ENCODE results near the gene DMRT3. TPM values are rescaled to one million over a fixed set of nuclear protein-coding genes. Genes with fewer than 3 reads are reported as not detected.
A peak's percentile ranks its signal among the peaks of the same experiment; 100 is the strongest.

DMRT3 gene
- polyA plus RNA-seq, 1 donor from 2014 or later: not detected

- H3K9ac ChIP-seq (ENCODE audit: low read length): no peak overlapping the region
- TF ChIP-seq POLR2AphosphoS5 (IDR thresholded peaks at IDR 0.05) (no peak), RAD21 (conservative IDR thresholded peaks at IDR 0.05) (peak; percentile 10)
- TF ChIP-seq, protein P1, sequence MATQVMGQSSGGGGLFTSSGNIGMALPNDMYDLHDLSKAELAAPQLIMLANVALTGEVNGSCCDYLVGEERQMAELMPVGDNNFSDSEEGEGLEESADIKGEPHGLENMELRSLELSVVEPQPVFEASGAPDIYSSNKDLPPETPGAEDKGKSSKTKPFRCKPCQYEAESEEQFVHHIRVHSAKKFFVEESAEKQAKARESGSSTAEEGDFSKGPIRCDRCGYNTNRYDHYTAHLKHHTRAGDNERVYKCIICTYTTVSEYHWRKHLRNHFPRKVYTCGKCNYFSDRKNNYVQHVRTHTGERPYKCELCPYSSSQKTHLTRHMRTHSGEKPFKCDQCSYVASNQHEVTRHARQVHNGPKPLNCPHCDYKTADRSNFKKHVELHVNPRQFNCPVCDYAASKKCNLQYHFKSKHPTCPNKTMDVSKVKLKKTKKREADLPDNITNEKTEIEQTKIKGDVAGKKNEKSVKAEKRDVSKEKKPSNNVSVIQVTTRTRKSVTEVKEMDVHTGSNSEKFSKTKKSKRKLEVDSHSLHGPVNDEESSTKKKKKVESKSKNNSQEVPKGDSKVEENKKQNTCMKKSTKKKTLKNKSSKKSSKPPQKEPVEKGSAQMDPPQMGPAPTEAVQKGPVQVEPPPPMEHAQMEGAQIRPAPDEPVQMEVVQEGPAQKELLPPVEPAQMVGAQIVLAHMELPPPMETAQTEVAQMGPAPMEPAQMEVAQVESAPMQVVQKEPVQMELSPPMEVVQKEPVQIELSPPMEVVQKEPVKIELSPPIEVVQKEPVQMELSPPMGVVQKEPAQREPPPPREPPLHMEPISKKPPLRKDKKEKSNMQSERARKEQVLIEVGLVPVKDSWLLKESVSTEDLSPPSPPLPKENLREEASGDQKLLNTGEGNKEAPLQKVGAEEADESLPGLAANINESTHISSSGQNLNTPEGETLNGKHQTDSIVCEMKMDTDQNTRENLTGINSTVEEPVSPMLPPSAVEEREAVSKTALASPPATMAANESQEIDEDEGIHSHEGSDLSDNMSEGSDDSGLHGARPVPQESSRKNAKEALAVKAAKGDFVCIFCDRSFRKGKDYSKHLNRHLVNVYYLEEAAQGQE (IDR thresholded peaks at IDR 0.05; ENCODE audit: borderline replicate concordance): no peak
- no peaks in the 10 kb centered on the region for H3F3A ChIP-seq (ENCODE audit: insufficient read depth, low read length, poor library complexity, severe bottlenecking)
- H2AFZ ChIP-seq (ENCODE audit: low read depth, low read length): no peak overlapping the region
- no peaks in the 10 kb centered on the region for H3K27me3 ChIP-seq (ENCODE audit: insufficient read depth, low read depth, low read length)
- H3K4me2 ChIP-seq (ENCODE audit: low read length): no peak overlapping the region
- no peaks in the 10 kb centered on the region for H3K36me3 ChIP-seq (ENCODE audit: insufficient read depth, low read length)
- no peaks in the 10 kb centered on the region for H3K9me2 ChIP-seq (ENCODE audit: insufficient read depth, low read length)
- no peaks in the 10 kb centered on the region for H3K79me2 ChIP-seq (replicated peaks; ENCODE audit: insufficient read depth, low read length)
- H3K27ac ChIP-seq (ENCODE audit: low read length): no peak overlapping the region
- no peak overlapping the region for H3K4me3 ChIP-seq (ENCODE audit: low read length)
- H3K9me3 ChIP-seq (ENCODE audit: low read length): no peaks in the 10 kb centered on the region
- H4K20me1 ChIP-seq (ENCODE audit: insufficient read depth): no peaks in the 10 kb centered on the region
These were observed 41.7 kb downstream of the DMRT3 start for GRCh38 chr9:1018121-1018520.

DNA sequence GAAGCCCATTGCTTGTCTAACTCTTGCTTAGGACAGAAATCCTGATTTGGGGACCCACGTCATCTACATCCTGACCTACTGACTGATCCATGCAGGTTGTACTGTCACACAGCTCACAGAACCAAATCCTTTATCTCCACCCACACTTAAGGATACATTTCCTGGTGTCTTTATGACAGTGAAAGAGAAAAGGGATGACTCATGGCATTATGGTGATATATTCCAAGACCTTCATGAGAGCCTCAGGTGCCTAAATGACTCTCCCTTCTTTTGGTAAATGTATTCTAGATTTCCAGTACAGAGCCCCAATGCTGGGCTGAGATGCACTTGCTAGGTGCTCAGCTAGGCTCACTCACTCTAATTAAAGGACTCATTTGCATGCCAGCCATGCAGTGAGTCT is 47.7 kb downstream of the DMRT3 start:
- Histone ChIP-seq H3F3A (ENCODE audit: insufficient read depth, low read length, poor library complexity, severe bottlenecking) (no peaks in the 10 kb centered on the region), H3K9me2 (ENCODE audit: insufficient read depth, low read length) (no peaks in the 10 kb centered on the region), H4K20me1 (ENCODE audit: insufficient read depth) (no peaks in the 10 kb centered on the region), H3K4me2 (ENCODE audit: low read length) (no peak overlapping the region), H3K79me2 (replicated peaks; ENCODE audit: insufficient read depth, low read length) (no peaks in the 10 kb centered on the region), H3K9me3 (ENCODE audit: low read length) (peaks cover 3% of the 10 kb centered on the region), H3K9ac (ENCODE audit: low read length) (no peak overlapping the region), H2AFZ (ENCODE audit: low read depth, low read length) (no peak overlapping the region), H3K36me3 (ENCODE audit: insufficient read depth, low read length) (no peaks in the 10 kb centered on the region), H3K27ac (ENCODE audit: low read length) (no peak overlapping the region), H3K27me3 (ENCODE audit: insufficient read depth, low read depth, low read length) (no peaks in the 10 kb centered on the region), H3K4me3 (ENCODE audit: low read length) (no peak overlapping the region)
- no peak for TF ChIP-seq POLR2AphosphoS5 (IDR thresholded peaks at IDR 0.05)
- TF ChIP-seq, protein P2, sequence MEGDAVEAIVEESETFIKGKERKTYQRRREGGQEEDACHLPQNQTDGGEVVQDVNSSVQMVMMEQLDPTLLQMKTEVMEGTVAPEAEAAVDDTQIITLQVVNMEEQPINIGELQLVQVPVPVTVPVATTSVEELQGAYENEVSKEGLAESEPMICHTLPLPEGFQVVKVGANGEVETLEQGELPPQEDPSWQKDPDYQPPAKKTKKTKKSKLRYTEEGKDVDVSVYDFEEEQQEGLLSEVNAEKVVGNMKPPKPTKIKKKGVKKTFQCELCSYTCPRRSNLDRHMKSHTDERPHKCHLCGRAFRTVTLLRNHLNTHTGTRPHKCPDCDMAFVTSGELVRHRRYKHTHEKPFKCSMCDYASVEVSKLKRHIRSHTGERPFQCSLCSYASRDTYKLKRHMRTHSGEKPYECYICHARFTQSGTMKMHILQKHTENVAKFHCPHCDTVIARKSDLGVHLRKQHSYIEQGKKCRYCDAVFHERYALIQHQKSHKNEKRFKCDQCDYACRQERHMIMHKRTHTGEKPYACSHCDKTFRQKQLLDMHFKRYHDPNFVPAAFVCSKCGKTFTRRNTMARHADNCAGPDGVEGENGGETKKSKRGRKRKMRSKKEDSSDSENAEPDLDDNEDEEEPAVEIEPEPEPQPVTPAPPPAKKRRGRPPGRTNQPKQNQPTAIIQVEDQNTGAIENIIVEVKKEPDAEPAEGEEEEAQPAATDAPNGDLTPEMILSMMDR (IDR thresholded peaks at IDR 0.05; ENCODE audit: poor library complexity, severe bottlenecking): no peak
- TF ChIP-seq EZH2 (IDR thresholded peaks at IDR 0.05; ENCODE audit: borderline replicate concordance, insufficient read depth, low read length, poor library complexity, severe bottlenecking): no peak
- no peak for TF ChIP-seq SMC3 (conservative IDR thresholded peaks at IDR 0.05; ENCODE audit: poor library complexity)
- TF ChIP-seq EP300 (conservative IDR thresholded peaks at IDR 0.05; ENCODE audit: poor library complexity, severe bottlenecking): no peak
- TF ChIP-seq, protein P1 (IDR thresholded peaks at IDR 0.05; ENCODE audit: borderline replicate concordance): no peak
- no peak for TF ChIP-seq MXI1 (conservative IDR thresholded peaks at IDR 0.05; ENCODE audit: poor library complexity, severe bottlenecking)
- no peak for TF ChIP-seq TAF1 (IDR thresholded peaks at IDR 0.05; ENCODE audit: low read depth)

All from neural cell (in vitro differentiated cells).